CD4-positive, alpha-beta T cell treated with Interleukin-17A for 4 hours (primary cell): ENCODE measurements around the gene OXLD1.
A peak's percentile ranks its signal among the peaks of the same experiment; 100 is the strongest.

ENCODE experiments used
- DNase-seq: peaks from one replicate; pipeline ENCODE4 v3.0.0-alpha.2; 2020; ENCODE audit warnings: mixed read lengths

Gene OXLD1

GRCh38 chr17:81666342-81667191, at the start of gene OXLD1, which contains the start of gene CCDC137:
TSS of gene OXLD1 (minus strand) at chr17:81666605. CDS start at chr17:81666577, 28 bp downstream.
TSS of gene CCDC137 (plus strand) at chr17:81666737. CDS start at chr17:81666767, 30 bp downstream.
- peak; percentile 95 for DNase-seq

DNA sequence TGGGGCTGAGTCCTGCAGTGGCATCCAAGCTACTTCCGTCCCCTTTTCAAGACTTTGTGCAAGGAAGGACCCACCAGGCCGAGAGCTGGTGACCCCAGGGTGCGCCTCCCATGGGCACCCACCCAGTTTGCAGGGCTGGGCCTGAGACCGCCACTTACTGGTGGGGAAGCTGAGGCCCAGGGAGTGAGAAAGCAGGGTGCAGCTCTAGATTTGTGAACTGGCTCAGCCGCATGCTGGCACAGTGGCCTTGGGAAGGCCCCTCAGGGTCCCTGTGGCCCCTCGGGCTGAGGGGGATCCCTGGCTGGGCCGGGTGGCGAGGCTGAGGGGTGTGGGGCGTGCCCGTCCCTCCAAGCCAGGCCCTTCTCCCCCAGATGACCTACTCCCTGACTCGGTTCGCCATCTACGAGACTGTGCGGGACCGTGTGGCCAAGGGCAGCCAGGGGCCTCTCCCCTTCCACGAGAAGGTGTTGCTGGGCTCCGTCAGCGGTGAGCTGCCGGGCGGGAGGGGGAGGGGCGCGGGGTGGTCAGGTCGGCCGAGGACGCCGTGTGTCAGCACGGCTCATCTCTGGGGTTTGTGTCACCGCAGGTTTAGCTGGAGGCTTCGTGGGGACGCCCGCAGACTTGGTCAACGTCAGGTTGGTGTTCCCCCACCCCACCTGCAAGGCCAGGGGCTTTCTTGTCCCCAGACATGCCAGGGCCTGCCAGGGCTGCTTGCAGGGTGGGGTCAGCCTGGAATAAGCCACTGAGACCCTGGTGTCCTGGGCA, 48.9 kb upstream of the OXLD1 start:
- DNase-seq, result no peak

DNA sequence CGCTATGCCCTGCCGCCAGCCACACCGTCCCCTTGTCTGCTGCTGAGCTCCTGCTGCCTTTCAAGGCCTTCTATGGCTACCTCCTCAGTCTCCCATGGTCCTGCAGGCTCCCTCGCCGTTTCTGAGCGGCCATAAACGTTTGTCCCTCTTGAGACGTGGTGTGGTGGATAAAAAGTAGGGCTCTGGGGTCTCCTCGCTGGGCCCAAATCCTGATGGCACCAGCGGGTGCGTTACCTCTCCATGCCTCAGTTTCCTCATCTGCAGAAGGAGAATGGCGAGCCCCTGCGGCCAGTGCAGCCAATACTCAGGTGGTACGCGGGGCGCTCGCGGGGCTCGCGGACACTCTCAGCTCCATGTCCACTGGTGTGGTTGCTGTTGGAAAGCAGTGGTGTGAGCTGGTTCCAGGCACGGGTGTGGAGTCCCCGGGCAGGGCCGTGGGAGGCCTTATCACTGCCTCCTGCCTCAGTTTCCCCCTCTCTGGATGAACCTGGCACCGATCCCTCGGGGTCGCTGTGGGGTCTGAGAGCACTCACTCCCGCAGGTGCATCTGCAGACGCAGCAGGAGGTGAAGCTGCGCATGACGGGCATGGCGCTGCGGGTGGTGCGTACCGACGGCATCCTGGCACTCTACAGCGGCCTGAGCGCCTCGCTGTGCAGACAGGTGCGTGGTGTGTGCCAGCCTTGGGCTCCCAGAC, 48.2 kb upstream of the OXLD1 start:
- no peak for DNase-seq

GRCh38 chr17:81713556-81714411, 47.4 kb upstream of the OXLD1 start:
- DNase-seq, result no peak

- no peak for DNase-seq
Measured at GRCh38 chr17:81713004-81713555, 46.7 kb upstream of the OXLD1 start.

DNA sequence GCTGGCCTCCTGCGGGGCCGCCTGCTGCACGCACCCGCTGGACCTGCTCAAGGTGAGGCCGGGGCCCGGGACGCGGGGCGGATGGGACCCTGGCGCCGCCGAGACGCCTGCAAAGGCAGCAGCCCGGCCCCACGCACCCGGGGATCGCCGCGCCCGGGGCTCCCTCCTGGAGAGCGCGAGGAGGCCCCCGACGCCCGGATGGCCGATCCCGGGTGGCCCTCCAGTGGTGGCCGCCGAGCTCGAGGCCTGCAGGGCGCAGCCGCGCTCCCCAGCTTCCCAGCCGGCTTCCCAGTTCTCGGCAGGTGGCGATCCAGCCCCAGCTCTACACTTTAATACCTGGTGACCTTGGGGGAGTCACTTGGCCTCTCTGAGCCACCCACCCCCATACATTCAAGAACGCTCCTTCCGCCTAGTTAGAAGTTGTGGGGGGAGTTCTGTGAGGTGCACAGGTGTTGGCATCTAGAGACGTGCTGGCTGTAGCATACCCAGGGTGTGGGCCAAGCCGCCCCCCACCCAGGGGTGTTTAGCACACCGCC, 46.1 kb upstream of the OXLD1 start:
- no peak for DNase-seq

DNA sequence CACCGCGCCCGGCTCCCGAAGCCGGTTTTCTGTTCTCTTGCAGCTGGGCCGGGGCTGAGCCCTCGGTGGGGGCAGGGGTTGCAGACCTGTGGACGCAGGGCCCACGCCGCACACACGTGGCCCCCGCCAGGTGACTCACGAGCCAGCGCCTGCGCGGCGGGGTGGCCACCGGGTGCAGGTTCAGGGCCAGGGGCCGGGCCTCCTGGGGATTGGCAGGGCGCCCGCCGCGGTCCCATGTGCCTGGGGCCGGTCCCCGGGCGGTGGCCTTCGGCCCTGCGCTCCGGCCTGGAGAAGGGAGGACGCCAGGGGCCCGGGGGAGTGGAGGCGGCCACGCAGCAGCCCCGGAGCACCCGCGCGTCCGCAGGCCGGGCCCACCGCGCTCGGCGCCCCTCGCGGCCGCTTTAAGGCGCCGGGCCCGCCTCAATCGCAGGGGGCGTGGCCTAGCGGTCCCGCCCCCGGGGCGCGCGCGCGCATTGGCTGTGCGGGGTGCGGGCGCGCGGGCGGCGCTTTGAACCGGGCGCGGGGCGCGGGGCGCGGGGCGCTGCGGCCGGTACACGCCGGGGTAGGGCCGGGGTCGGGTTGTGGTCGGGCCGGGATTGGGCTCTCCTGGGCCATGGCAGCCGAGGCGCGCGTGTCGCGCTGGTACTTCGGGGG, 45.5 kb upstream of the OXLD1 start, which contains the start of gene SLC25A10:
SLC25A10 (plus strand) TSS at position 471 of the 654 bp plus-strand sequence; CDS start at position 614, 143 bp downstream.
- DNase-seq, result peak; percentile 85

GRCh38 chr17:81710514-81711308, 44.3 kb upstream of the OXLD1 start:
- DNase-seq, result no peak

- DNase-seq, result no peak
Measured at GRCh38 chr17:81708739-81709185, 42.4 kb upstream of the OXLD1 start.

- DNase-seq, result no peak
Measured at GRCh38 chr17:81707725-81708646, 41.6 kb upstream of the OXLD1 start.

DNA sequence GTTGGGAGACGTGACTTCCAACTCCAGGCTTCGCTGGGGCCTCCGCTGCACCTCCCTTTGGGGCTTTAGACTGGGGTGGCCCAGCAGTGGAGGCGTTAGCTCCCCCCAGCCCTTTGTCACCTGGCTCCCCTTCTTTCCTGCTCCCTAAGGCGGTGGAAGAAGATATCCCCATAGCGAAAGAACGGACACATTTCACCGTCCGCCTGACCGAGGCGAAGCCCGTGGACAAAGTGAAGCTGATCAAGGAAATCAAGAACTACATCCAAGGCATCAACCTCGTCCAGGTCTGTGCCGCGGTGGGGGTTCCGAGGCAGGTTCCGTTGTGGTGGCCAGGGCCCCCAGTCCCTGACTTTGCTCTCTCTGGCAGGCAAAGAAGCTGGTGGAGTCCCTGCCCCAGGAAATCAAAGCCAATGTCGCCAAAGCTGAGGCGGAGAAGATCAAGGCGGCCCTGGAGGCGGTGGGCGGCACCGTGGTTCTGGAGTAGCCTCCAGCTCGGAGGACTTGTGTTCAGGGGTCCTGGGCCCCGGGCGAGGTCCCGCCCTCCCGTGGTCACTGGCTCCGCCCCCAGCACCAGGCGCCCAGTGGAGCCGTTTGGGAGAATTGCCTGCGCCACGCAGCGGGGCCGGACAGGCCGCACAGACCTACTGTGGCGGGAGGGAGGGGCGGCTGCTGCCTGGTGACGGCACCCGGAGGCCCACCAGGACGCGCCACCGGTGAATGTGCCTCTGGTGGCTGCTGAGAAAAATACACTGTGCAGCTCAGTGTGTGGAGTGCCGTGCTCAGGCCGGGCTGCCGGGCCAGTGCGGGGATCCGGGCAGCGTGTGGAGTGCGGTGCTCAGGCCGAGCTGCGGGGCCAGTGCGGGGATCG, 40.6 kb upstream of the OXLD1 start:
- no peak for DNase-seq

GRCh38 chr17:81706232-81706611, 39.8 kb upstream of the OXLD1 start:
- DNase-seq, result no peak

DNA sequence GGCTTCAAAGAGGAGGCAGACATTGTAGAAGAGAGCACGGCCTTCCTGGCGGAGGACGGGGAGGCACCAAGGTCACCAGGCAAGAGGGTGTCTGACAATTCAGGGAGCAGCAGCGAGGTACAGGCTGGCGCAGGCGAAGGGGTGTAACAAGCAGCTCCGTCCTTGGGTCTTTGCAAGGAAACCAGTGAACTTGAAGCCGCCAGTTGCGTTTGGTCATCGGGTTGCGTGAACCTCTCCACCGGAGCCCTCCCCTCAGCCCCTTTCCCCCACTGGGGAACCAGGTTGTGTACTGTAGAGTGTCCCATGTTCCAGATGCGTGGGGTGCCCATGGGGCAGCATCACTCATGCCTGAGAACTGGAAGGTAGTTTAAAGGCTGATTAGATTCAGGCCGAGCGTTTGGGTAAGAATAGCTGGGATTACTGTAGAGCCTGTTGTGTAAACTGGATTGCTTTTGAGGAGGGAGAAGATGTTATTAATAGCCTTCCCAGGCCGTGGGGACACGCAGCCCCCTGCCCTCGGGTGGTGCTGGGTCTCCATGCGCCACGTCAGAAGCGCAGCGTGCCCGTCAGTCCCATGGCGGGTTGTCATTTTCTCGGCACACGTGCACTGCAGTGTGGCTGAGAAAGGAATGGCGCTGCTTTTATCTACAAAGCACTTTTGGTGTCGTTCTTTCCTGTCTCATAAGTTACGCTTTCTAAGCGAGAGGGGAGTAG, 39.3 kb upstream of the OXLD1 start:
- DNase-seq, result no peak

GRCh38 chr17:81703747-81704654, 37.6 kb upstream of the OXLD1 start:
- no peak for DNase-seq

DNA sequence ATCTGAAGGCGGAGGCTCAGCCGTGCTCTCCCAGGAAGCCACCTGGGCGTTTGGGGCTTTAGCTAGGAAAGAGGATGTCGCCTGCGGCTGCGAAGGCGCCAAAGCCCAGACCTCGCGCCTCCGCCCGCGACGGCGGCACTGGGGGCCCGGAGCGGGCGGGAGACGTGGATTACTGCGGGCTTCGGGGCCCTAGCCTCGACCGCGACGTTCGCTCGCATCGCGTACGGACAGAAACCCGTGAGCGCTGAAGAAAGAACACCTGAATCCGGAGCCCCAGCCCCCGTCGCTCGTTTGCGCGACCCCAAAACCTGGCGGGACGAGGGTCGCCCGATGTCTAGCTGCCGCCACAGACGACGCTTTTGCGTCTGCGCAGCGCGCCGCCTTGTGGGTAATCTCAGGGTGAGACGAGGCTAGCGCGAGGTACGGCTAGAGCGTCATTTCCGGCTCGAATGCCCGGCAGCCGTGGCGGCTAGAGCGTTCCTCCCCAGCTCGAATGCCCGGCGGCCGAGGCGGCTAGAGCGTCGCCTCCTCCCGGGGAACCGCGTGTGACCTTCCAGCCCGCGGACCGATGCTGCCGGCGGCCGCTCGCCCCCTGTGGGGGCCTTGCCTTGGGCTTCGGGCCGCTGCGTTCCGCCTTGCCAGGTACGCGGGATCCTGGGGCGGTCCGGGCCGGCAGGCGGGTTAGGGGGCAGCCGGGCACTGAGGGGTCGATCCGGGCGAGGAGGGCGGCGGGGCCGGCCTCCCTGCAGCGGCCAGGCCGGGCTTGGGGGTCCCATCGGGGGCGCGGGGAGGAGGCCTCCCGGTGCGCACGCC, 36.7 kb upstream of the OXLD1 start, which contains the start of gene MRPL12:
MRPL12 (plus strand) TSS at position 434 of the 813 bp plus-strand sequence; CDS start at position 569, 135 bp downstream.
- peak; percentile 90 for DNase-seq
